GM19193 (cell line): ENCODE results near the gene PPP1R9B.

ENCODE experiments used
- POLR2A ChIP-seq: IDR thresholded peaks from 4 replicates; pipeline ENCODE4 v1.6.1; 2011; ENCODE audit not compliant: insufficient read depth, insufficient read length; ENCODE audit errors: extremely low read depth

PPP1R9B gene

DNA sequence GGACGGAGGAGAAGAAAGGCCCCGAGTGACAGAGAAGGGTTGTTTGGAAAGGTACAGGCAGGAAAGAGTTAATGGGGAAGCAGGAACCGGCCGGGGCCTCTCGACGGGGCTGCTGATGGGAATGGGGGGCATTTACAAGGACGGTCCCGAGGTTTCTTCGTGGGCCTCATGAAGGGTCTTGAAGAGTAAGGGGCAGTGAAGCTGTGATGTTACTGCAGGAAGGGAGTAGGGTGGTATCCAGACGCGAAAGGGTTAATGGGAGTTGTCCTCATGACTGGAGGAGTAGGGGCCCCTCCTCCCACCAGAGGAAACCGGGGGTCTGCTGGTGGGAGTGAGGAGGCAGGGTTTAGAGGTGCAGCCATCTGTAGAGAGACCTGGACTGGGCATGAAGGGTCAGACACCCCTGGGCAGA is 54.8 kb downstream of the PPP1R9B start:
- no peak for TF ChIP-seq POLR2A

DNA sequence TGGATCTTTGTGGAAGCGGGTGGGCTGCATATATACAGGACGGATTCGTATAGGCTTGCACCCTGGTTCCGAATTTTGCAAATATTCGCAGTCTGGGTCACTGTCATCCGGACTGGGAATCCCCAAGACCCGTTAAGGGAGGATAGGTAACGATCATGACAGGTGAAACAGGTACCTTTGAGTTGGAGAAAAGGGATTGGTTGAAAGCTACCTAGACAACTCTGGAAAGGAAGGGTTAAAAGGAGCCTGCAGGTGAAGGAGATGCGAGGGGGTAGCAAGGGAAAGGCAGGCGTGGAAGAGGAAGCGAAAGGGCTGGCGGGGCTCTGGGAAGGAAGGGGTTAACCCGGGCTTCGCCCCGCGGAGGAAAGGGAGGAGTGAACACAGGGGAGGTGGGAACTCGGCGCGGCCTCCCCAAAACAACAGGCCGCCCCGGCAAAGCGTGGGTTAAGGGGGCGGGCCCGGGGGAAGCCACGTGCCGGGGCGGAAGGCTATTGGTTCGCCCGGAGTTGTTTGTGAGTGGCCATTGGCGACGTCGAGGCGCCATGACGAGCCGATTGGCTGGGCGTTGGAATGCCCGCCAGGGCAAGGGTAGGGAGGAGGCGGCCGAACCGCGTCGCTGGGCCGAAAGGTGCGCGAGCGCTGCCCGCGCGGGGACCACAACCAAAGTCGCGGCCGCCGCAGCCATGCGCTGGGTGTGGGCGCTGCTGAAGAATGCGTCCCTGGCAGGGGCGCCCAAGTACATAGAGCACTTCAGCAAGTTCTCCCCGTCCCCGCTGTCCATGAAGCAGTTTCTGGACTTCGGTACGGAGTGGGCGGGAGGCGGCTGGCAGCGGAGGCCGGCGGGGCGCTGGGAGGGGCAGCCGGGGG is 55.5 kb downstream of the PPP1R9B start, which contains the start of gene PDK2:
TSS of gene PDK2 (plus strand) at position 599 of the 867 bp plus-strand sequence. CDS start at position 684, 85 bp downstream.
- TF ChIP-seq POLR2A, result peak; percentile 52

DNA sequence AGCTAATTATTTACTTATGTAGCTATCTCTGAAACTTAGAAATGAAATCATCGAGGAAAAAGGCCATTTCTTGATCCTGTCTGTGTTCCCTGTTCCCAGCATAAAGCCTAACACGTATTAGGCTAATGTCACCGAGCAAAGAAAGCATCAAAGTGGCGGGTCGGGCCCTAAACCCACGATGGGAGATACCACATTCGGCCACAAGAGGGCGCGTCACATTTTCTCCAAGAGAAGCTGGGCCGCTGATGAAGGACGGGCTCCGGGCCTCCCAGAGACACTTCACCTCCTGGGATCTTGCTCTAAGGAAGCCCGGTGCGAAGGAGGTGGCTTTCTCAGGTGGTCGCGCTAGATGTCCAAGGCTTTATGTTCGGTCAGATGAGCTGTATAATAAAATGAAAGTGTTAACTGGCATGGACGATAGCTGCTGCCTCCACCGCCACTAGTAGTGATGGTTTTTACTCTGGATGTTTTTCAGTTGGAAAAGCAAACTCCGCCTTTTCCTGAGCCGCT is 56.2 kb downstream of the PPP1R9B start:
- no peak for TF ChIP-seq POLR2A

DNA sequence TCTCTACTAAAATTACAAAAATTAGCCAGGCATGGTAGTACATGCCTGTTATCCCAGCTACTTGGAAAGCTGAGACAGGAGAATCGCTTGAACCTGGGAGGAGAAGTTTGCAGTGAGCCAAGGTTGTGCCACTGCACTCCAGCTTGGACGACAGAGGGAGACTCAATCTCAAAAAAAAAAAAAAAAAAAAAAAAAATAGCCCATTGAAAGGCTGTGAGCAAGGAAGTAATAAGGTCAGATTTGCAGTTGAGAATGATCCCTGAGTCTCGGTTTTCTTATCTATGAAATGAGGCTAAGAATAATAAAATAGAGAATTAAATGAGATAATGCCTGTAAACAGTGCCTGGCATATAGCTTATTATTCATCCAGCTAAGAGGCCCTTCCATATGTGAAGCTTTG is 56.7 kb downstream of the PPP1R9B start:
- TF ChIP-seq POLR2A, result no peak

DNA sequence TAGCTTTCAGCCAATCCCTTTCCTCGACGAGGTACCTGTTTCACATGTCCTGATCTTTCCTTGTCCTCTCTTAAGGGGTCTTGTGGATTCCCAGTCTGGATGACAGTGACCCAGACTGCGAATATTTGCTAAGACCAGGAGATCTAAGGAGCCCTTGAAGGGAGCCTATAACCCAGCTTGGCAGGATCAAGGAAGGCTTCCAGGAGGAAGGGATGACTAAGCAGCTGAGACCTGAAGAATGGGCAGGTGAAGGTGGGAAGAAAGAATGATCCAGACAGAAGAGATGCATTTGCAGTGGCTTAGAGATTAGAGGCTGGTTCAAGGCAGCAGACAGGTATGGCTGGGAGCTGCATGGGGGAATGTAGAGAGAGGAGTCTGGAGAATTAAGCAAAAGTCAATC is 57.2 kb downstream of the PPP1R9B start:
- TF ChIP-seq POLR2A, result no peak

DNA sequence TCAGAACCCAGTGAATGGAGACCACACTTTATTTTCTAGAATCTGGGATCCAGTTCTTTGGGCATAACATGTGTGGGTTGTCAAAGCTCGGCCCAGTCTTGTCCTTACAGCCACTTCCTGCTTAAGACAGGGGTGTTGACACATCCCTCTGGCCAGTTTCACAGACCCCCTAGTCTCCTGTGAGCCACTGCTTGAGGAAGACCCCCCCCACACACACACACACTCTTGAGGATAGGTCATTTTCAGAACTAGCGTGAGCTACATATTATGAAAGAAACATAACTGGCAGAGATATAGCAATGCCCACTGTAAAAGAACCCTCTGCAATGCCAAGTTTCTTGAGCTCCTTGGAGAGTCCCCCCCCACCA is 58.6 kb downstream of the PPP1R9B start:
- no peak for TF ChIP-seq POLR2A

DNA sequence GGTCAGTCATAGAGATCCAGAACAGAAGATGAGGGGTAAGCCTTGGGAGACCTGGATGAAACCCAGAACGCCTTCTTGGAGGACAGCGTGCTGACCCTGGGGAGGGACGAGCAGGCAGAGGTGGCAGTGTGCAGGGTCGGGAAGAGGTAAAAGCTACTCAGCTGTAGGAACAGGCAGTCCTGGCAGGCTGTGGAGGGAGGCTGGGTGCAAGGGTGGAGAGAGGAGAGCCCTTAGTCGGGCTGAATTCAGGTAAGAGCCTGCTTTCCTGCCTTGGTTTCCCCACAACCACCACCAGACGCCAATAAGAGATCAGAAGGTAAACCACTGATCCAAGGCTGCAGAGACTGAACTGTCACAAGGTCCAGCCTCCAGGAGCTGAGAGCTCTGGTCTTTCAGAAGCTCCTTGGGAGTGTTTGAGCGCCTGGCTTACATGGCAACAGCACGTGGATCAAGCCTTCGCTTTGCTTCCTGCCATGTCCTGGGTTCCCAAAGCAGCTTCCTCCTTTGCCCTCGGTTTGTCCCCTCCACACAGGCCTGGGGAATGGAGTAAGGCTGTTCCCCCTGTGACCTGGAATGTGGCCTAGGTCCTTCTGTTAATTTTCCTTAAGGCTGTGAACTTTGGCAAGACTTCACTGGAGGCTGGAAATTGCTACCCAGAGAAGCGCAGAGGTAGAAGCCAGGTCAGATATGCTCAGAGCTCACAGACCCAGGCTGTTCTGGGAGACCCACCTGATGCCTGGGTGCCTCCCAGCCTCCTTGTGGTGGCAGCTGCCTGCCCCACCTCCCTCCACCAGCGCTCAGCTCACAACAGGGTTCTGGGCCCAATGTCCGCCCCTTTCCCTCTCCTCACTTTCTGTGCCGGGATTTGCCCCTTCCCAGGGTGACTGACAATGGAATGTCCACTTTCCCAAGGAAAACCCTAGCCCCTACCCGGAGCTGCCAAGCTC is 59.2 kb downstream of the PPP1R9B start:
- TF ChIP-seq POLR2A, result no peak

DNA sequence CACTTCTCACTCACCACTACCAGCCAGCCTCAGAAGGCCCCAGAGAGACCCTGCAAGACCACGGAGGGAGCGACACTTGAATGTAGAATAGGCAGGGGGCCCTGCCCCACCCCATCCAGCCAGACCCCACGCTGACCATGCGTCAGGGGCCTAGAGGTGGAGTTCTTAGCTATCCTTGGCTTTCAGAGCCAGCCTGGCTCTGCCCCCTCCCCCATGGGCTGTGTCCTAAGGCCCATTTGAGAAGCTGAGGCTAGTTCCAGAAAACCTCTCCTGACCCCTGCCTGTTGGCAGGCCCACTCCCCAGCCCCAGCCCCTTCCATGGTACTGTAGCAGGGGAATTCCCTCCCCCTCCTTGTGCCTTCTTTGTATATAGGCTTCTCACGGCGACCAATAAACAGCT is 60.4 kb downstream of the PPP1R9B start:
- no peak for TF ChIP-seq POLR2A

DNA sequence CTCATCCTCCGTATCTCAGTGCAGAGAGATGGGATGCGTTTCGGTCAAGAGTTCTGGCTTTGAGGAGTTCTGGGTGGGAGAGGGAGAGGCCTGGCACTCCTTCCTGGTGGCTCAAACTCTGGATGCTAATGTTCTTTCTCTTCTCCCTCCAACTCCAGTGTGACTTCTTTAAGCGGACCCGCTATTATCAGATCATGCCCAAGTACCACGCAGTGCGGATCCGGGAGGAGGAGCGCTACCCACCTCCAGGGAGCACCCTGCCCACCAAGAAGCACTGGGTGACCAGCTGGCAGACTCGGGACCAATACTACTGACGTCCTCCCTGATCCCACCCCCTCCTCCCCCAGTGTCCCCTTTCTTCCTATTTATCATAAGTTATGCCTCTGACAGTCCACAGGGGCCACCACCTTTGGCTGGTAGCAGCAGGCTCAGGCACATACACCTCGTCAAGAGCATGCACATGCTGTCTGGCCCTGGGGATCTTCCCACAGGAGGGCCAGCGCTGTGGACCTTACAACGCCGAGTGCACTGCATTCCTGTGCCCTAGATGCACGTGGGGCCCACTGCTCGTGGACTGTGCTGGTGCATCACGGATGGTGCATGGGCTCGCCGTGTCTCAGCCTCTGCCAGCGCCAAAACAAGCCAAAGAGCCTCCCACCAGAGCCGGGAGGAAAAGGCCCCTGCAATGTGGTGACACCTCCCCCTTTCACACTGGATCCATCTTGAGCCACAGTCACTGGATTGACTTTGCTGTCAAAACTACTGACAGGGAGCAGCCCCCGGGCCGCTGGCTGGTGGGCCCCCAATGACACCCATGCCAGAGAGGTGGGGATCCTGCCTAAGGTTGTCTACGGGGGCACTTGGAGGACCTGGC is 61.3 kb downstream of the PPP1R9B start:
- TF ChIP-seq POLR2A, result no peak

DNA sequence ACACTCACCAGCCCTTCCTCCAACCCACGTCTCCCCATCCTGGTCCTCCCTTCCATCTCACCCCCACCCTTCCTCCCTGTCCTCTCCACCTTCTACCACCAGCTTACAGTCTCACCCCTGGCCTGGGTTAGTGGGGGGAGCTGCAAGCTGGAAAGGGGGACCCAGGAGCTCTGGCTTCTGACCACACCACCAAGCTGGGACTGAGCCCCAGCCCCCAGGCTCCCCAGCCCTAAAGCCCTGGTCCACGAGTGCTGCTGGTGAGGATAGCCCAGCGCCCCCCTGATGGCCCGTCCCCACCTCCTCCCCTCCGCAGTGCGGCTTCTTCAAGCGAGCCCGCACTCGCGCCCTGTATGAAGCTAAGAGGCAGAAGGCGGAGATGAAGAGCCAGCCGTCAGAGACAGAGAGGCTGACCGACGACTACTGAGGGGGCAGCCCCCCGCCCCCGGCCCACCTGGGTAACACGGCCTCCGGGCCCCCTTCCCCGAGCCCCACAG is 62.5 kb downstream of the PPP1R9B start:
- TF ChIP-seq POLR2A, result no peak

DNA sequence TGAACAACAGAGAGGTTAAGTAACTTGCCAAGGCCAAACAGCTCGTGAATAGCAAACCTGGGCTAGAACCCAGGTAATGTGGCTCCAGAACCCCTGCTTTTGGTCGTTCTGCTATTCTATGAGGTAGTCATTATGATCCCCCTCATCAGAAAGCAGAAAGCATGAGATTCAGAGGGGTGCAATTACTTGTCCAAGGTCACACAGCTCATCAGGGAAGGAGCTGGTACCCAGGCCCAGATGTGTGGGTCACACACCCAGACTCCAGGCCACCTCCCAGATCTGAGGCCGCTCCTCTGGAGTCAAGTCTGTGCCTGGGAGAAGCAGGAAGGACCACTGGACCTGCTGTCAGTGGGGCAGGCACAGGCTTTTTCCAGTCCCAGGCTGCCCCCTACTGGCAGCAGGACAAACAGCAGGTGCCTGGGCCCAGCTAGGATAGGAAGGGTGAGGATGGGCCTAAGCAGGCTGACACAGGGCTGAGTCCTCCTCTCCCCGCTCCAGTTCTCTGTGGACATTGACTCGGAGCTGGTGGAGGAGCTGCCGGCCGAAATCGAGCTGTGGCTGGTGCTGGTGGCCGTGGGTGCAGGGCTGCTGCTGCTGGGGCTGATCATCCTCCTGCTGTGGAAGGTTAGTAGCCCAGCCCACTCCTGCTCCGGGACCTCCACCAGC is 63.1 kb downstream of the PPP1R9B start:
- no peak for TF ChIP-seq POLR2A
